ENCODE results near the gene OXSM.
A peak's percentile ranks its signal among the peaks of the same experiment; 100 is the strongest.

Gene OXSM

DNA sequence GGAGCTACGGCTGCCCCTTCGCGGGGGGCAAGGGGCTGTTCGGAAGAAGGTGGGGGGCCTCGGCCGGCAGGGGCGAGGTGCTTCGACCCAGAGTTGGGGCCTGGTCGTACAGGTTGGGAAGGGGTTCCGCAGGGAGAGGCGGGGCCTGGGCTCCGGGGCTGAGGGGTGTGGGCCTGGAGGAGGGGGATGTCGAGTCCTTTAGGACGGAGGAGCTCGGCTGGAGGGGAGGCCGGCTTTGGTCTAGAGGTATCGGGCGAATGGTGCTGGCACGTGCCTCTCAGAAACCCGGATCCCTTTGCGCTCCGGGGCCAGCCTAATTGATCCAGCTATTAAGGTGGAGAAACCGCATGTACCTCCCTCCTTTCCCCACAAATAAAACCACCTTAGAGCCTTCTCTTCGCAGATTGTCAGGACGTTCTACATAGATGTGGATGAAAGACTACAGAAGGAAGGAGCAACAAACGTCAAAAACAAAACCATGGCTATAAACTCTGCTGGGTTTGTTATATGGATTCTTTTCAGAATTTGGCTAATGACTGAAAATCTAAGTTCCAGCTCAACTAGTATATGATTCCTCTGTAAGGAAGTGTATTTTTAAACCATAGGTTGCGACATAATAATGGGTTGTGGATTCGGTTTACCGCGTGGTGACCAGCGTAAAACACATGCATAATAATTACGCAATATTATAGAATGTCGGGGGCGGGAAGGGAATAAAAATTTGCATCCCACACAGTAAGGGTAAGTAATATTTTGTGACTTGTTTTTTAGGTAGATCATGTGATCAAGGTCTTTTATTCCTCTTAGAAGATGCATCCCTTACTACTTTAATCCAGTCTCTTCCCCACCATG, 6.0 kb upstream of the OXSM start:
- H3K36me3 Mint-ChIP-seq (ENCODE audit: low read depth), result peaks cover 13% of the 10 kb centered on the region
- no peaks in the 10 kb centered on the region for H3K27me3 Mint-ChIP-seq (ENCODE audit: low read depth)
- H3K9me3 Mint-ChIP-seq, result no peaks in the 10 kb centered on the region
- H3K4me3 Mint-ChIP-seq, result peak overlapping the region; percentile 80
- H3K4me1 Mint-ChIP-seq (ENCODE audit: low read depth), result peaks cover 44% of the 10 kb centered on the region
- peak overlapping the region; percentile 74 for H3K27ac Mint-ChIP-seq

DNA sequence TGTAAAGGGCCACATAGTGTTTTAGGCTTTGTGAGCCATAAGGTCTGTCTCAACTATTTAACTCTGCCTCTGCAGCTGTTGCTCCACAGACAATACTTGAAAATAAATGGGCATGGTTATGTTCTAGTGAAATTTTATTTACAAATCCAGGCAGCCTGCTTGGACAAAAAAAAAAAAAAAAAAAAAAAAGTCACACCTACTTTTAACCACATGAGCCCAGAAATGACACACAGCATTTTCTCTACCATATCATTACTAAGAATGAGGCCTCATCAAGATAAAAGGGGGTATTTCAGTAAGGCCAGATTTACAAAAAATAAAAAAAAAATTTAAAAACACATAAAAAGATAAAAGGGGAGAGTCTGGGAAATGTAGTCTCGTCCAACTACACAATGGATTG, 4.9 kb upstream of the OXSM start:
- Mint-ChIP-seq H3K9me3 (no peaks in the 10 kb centered on the region), H3K36me3 (ENCODE audit: low read depth) (peaks cover 13% of the 10 kb centered on the region), H3K27ac (no peak overlapping the region), H3K27me3 (ENCODE audit: low read depth) (no peaks in the 10 kb centered on the region), H3K4me1 (ENCODE audit: low read depth) (peaks cover 49% of the 10 kb centered on the region), H3K4me3 (no peak overlapping the region)

DNA sequence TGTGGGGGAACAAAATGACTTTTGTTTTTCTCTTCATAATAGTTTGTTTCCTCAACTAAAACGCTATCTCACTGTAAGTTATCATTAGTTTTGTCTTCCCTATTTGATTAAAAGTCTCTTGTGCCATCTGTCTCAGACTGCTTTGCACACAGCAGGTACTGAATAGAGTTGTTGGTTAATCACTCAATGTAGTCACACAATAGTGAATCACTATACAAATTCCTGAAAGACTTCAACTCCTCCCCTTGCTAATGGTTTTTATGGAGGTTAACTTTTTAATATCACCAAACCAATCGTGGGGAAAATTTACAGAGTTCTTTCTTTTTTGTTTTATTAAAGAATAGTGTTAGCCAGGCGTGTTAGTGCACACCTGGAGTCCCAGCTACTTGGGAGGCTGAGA, 4.1 kb upstream of the OXSM start:
- Mint-ChIP-seq H3K27ac (no peak overlapping the region), H3K36me3 (ENCODE audit: low read depth) (peaks cover 12% of the 10 kb centered on the region), H3K27me3 (ENCODE audit: low read depth) (no peaks in the 10 kb centered on the region), H3K4me3 (no peak overlapping the region), H3K9me3 (no peaks in the 10 kb centered on the region), H3K4me1 (ENCODE audit: low read depth) (peaks cover 50% of the 10 kb centered on the region)

DNA sequence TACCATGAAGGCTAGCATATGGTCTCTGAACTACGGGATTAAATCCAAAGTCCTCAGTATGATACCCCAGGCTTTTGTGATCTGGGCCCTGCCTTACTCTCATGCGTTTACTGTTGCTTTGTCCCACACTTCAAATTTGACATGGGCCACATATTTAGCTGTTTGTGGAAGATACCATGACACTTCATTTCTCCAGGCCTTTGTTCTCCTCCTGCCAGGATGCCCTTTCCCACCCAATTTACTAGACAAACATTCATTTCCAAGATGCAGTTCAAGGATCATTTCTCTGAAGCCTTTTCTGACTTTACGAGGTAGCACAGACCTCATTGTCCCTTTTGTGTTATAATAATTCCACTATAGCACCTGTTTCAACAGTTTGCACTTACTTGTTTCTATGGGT, 2.2 kb upstream of the OXSM start:
- Mint-ChIP-seq H3K27me3 (ENCODE audit: low read depth) (no peaks in the 10 kb centered on the region), H3K4me1 (ENCODE audit: low read depth) (peaks cover 50% of the 10 kb centered on the region), H3K4me3 (no peak overlapping the region), H3K36me3 (ENCODE audit: low read depth) (peaks cover 16% of the 10 kb centered on the region), H3K9me3 (no peaks in the 10 kb centered on the region), H3K27ac (no peak overlapping the region)

DNA sequence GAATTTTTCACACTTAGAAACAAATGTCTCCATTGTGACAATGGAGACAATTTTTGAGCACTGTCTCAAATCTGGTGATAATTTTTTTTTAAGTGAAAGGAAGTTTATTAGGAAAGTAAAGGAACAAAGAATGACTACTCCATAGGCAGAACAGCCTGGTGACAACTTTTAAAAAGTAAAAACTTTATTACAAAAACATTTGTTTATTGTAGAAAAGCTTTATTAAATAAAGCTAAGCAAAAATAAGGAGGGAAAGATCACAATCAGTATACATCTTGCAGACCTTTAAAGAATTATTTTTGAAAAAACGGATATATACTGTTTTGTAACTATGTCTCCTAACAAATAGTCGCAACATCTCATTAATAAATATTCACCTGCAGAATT, 688 bp upstream of the OXSM start:
- Mint-ChIP-seq H3K4me1 (ENCODE audit: low read depth) (peaks cover 47% of the 10 kb centered on the region), H3K9me3 (no peaks in the 10 kb centered on the region), H3K27me3 (ENCODE audit: low read depth) (no peaks in the 10 kb centered on the region), H3K27ac (peak overlapping the region; percentile 97), H3K4me3 (peak overlapping the region; percentile 95), H3K36me3 (ENCODE audit: low read depth) (peaks cover 14% of the 10 kb centered on the region)

DNA sequence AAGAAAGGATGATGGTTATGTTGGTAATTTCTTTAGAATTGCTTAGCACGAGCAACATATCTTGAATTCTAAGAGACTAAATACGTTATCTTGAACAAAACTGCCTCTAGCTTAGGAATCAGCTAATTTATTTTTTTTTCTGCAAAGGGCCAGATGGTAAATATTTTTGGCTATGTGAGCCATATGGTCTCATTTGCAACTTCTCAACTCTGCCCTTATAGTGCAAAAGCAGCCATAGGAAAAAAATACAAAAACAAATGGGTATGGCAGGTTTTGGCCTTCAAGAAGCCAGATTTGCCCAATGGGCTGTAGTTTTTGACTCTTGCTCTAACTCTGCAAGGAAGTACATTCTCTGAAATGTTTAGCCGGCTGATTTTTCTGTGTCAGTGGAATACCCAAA, 11.9 kb downstream of the OXSM start:
- no peaks in the 10 kb centered on the region for H3K4me1 Mint-ChIP-seq (ENCODE audit: low read depth)
- no peak overlapping the region for H3K4me3 Mint-ChIP-seq

DNA sequence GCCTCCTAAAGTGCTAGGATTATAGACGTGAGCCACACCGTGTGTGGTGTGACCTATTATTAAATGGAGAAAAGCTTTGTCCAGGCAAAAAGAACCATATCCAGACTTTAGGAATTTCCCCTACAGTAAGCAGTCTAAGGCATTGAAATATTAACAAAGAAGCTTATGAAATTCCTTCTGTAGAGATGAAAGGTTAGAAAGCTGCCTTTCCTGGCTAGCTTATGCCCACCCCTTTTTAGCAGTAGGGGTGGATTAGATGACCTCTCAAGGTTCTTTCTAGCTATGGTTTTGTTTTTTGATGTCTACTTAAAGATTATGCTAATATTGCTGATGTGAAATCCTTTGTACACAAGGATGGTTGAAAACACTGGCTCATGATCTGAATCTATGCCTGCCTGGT, 13.9 kb downstream of the OXSM start:
- Mint-ChIP-seq H3K27ac (no peak overlapping the region), H3K4me3 (no peak overlapping the region), H3K9me3 (no peaks in the 10 kb centered on the region), H3K4me1 (ENCODE audit: low read depth) (no peaks in the 10 kb centered on the region), H3K27me3 (ENCODE audit: low read depth) (peaks cover 3% of the 10 kb centered on the region), H3K36me3 (ENCODE audit: low read depth) (no peaks in the 10 kb centered on the region)

More for the DNA sequence above, 11.9 kb downstream of the OXSM start:
- H3K27ac Mint-ChIP-seq, result no peak overlapping the region
- H3K9me3 Mint-ChIP-seq, result no peaks in the 10 kb centered on the region
- no peaks in the 10 kb centered on the region for H3K36me3 Mint-ChIP-seq (ENCODE audit: low read depth)
- peaks cover 3% of the 10 kb centered on the region for H3K27me3 Mint-ChIP-seq (ENCODE audit: low read depth)

DNA sequence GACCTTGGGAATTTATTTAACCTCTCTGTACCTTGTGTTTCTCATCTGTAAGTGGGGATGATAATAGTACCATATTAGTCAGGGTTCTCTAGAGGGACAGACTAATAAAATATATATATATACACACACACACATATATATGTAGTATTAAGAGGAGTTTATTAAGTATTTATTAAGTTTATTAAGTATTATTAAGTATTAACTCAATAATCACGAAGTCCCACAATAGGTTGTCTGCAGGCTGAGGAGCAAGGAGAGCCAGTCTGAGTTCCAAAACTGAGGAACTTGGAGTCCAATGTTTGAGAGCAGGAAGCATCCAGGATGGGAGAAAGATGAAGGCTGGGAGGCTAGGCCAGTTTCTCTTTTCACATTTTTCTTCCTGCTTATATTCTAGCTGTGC, 14.8 kb downstream of the OXSM start:
- H3K9me3 Mint-ChIP-seq, result no peaks in the 10 kb centered on the region
- no peaks in the 10 kb centered on the region for H3K36me3 Mint-ChIP-seq (ENCODE audit: low read depth)
- peaks cover 3% of the 10 kb centered on the region for H3K27me3 Mint-ChIP-seq (ENCODE audit: low read depth)
- no peaks in the 10 kb centered on the region for H3K4me1 Mint-ChIP-seq (ENCODE audit: low read depth)
- no peak overlapping the region for H3K27ac Mint-ChIP-seq
- no peak overlapping the region for H3K4me3 Mint-ChIP-seq

DNA sequence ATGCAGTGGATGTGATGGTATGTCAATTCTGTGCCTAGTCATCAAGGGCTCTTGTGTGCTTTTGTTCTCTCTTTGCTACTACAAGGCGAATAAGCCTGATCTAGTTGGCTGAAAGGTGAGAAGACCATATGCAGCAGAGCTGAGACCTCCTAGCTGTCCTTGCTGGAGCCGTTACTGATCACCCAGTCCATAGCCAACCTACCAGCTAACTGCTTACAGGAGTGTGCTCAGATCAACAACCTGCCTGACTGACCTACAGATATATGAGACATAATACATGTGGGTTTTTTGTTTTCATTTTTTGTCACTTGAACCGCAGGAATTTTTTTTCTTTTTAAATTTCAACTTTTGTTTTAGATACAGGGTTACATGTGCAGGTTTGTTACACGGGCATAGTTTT, 22.8 kb downstream of the OXSM start:
- H3K9me3 Mint-ChIP-seq, result no peaks in the 10 kb centered on the region
- peaks cover 6% of the 10 kb centered on the region for H3K4me1 Mint-ChIP-seq (ENCODE audit: low read depth)
- H3K4me3 Mint-ChIP-seq, result no peak overlapping the region
- H3K27ac Mint-ChIP-seq, result no peak overlapping the region
- H3K27me3 Mint-ChIP-seq (ENCODE audit: low read depth), result no peaks in the 10 kb centered on the region
- H3K36me3 Mint-ChIP-seq (ENCODE audit: low read depth), result no peaks in the 10 kb centered on the region

DNA sequence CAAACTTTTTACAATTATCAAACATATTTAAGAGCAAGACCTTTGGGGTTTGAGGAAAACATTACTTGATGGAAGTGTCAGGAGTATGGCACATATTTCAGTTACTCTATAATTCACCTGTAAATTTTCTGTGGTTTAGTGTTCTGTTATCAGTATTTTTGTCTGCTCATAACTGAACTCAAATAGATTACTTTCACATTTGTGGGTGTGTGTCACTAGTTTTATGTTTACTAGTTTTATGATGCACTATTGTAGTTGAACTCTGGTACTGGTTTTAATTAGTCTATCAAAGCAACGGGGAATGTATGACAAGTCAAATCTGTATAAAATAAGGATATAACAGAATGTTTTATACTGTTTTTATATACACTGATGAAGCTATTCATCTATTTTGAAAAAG, 27.2 kb downstream of the OXSM start:
- H3K27me3 Mint-ChIP-seq (ENCODE audit: low read depth), result no peaks in the 10 kb centered on the region
- no peak overlapping the region for H3K4me3 Mint-ChIP-seq
- no peaks in the 10 kb centered on the region for H3K9me3 Mint-ChIP-seq
- peaks cover 6% of the 10 kb centered on the region for H3K4me1 Mint-ChIP-seq (ENCODE audit: low read depth)
- no peaks in the 10 kb centered on the region for H3K36me3 Mint-ChIP-seq (ENCODE audit: low read depth)
- H3K27ac Mint-ChIP-seq, result no peak overlapping the region

DNA sequence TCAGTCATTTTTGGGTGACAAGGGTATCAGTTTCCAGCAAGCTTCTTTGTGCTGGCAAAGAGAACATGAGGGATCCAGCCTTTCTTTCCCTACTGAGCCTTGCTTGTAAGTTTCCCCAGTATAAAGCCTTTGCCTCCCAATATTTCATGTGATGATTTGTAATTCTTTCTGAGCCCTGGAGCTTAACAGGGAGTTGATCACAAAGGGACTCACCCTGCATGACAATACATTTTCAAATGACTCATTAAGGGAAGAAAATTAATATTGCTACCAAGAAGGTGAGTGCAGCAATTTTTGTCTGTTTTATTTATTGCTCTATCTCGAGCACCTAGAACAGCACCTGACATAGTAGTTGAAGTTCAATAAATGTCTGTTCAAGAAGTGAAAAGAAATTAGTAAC, 27.7 kb downstream of the OXSM start:
- H3K4me3 Mint-ChIP-seq, result no peak overlapping the region
- no peaks in the 10 kb centered on the region for H3K27me3 Mint-ChIP-seq (ENCODE audit: low read depth)
- H3K4me1 Mint-ChIP-seq (ENCODE audit: low read depth), result peaks cover 6% of the 10 kb centered on the region
- no peaks in the 10 kb centered on the region for H3K36me3 Mint-ChIP-seq (ENCODE audit: low read depth)
- H3K9me3 Mint-ChIP-seq, result no peaks in the 10 kb centered on the region
- H3K27ac Mint-ChIP-seq, result no peak overlapping the region

DNA sequence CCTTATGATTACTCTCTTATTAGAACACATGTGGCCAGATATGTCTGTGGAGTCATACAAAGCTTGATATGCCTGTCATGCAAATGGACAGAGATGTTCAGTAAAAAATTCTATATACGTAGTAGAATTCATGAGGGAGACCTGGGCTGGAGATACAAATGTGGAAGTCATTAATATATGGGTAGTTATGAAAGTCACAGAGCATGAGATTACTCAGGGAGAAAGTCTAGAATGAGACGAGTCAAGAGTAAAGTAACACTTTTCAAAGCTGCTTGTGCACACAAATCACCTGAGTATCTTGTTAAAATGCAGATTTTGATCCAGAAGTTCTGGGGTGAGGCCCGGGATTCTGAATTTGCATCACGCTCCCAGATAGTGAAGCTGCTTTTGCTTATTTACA, 28.4 kb downstream of the OXSM start:
- Mint-ChIP-seq H3K9me3 (no peaks in the 10 kb centered on the region), H3K4me3 (no peak overlapping the region), H3K36me3 (ENCODE audit: low read depth) (no peaks in the 10 kb centered on the region), H3K4me1 (ENCODE audit: low read depth) (peaks cover 6% of the 10 kb centered on the region), H3K27ac (no peak overlapping the region), H3K27me3 (ENCODE audit: low read depth) (peaks cover 6% of the 10 kb centered on the region)

DNA sequence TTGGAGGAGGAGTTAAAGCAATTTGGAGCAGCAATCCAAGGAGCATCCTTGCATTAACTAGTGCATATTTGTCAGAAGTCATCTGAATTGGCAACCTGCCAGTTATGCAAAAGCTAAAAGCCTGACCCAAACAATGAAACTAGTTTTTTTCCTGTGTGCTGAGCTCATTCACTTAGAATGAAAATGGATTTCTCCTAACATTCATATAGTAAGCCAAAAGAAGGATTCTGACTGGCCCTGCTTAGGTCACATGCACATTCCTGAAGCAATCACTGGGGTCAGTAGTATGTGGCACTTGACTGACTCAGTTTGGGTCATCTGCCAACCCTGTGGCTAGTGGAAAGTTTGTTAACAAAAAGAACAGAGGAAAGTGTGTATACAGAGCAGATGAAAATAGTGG, 30.5 kb downstream of the OXSM start:
- Mint-ChIP-seq H3K36me3 (ENCODE audit: low read depth) (no peaks in the 10 kb centered on the region), H3K4me3 (no peak overlapping the region), H3K27me3 (ENCODE audit: low read depth) (peaks cover 8% of the 10 kb centered on the region), H3K9me3 (no peaks in the 10 kb centered on the region), H3K4me1 (ENCODE audit: low read depth) (peaks cover 6% of the 10 kb centered on the region), H3K27ac (no peak overlapping the region)

DNA sequence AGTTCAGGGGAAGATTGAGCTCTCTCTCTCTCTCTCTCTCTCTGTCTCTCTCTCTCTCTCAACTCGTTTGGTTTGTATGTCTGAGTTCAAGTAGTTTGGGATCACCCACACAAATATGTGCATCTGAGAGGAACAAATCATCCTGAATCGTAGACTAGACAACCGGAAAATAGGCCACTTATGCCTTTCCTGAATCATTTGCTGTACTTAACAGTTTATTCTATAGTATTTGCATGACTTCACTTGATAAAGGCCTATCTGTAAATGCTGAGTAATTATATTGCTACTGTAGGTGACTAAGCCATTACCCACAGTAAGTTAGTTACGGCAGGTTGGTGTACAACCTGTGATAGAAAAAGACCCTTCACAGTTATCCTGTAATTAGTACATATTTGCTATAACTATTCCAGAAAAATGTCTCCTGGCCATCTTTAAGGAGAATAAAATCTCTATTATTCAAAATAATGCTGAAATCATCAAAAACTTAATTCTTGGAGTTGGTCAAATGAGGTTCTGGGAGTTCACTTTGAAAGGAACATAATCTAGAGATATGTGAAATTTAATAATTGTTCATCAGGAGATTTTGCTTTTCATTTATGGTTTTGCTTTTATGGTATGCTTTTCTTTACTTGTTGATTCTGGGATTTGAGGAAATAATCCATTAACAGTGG, 31.1 kb downstream of the OXSM start:
- Mint-ChIP-seq H3K4me3 (no peak overlapping the region), H3K9me3 (no peaks in the 10 kb centered on the region), H3K27me3 (ENCODE audit: low read depth) (peaks cover 8% of the 10 kb centered on the region), H3K4me1 (ENCODE audit: low read depth) (peaks cover 8% of the 10 kb centered on the region), H3K27ac (no peak overlapping the region), H3K36me3 (ENCODE audit: low read depth) (no peaks in the 10 kb centered on the region)
